GM23248 (cell line): ENCODE measurements around the gene SNX15. TPM values are rescaled to one million over a fixed set of nuclear protein-coding genes. Genes with fewer than 3 reads are reported as not detected.

Experiments used
- DNase-seq: peaks from one replicate; pipeline ENCODE4 v3.0.0-alpha.2; 2015
- H2AFZ ChIP-seq: fragments of 200-600 bp; sonication (generic); 2 replicates; pipeline ENCODE4 v1.6.1; 2016; ENCODE audit warnings: antibody characterized with exemption
- H3F3A ChIP-seq: fragments of 200-600 bp; sonication (generic); 2 replicates; pipeline ENCODE4 v1.6.1; 2016; ENCODE audit warnings: mild to moderate bottlenecking, antibody characterized with exemption, mixed run types; ENCODE audit not compliant: insufficient read depth
- H3K27ac ChIP-seq: fragments of 200-600 bp; sonication (generic); 2 replicates; pipeline ENCODE4 v1.5.1; 2016; ENCODE audit warnings: mild to moderate bottlenecking
- H3K27me3 ChIP-seq: fragments of 200-600 bp; sonication (generic); replicated peaks from 2 replicates; pipeline ENCODE4 v1.6.1; 2016; ENCODE audit warnings: mild to moderate bottlenecking; ENCODE audit not compliant: insufficient read depth
- H3K36me3 ChIP-seq: fragments of 200-600 bp; sonication (generic); 2 replicates; pipeline ENCODE4 v1.6.1; 2016; ENCODE audit warnings: low read depth, mild to moderate bottlenecking
- H3K4me1 ChIP-seq: fragments of 200-600 bp; sonication (generic); 2 replicates; pipeline ENCODE4 v1.6.1; 2016; ENCODE audit warnings: mild to moderate bottlenecking; ENCODE audit not compliant: insufficient read depth
- H3K4me2 ChIP-seq: fragments of 200-600 bp; sonication (generic); one replicate; pipeline ENCODE4 v1.6.1; 2016; ENCODE audit warnings: mild to moderate bottlenecking; ENCODE audit not compliant: unreplicated experiment
- H3K4me3 ChIP-seq: fragments of 200-600 bp; sonication (generic); 2 replicates; pipeline ENCODE4 v1.5.1; 2016; ENCODE audit warnings: mild to moderate bottlenecking
- H3K79me2 ChIP-seq: fragments of 200-600 bp; sonication (generic); 2 replicates; pipeline ENCODE4 v1.6.1; 2016; ENCODE audit warnings: mild to moderate bottlenecking; ENCODE audit not compliant: insufficient read depth
- H3K9ac ChIP-seq: fragments of 200-600 bp; sonication (generic); 2 replicates; pipeline ENCODE4 v1.6.1; 2016; ENCODE audit warnings: mild to moderate bottlenecking
- H3K9me2 ChIP-seq: fragments of 200-600 bp; sonication (generic); 2 replicates; pipeline ENCODE4 v1.6.1; 2016; ENCODE audit warnings: mixed run types, mild to moderate bottlenecking, moderate library complexity; ENCODE audit not compliant: insufficient read depth
- H3K9me3 ChIP-seq: fragments of 200-600 bp; sonication (generic); one replicate; pipeline ENCODE4 v1.6.1; 2017; ENCODE audit warnings: low read depth
- H4K20me1 ChIP-seq: fragments of 200-600 bp; sonication (generic); 2 replicates; pipeline ENCODE4 v1.6.0; 2016; ENCODE audit not compliant: insufficient read depth
- EZH2 ChIP-seq: fragments of 200-600 bp; sonication (generic); IDR thresholded peaks from 2 replicates; pipeline ENCODE4 v1.6.1; 2018; ENCODE audit warnings: antibody characterized with exemption, mild to moderate bottlenecking; ENCODE audit not compliant: insufficient read depth, poor library complexity, severe bottlenecking
- EZH2phosphoT487 ChIP-seq: fragments of 200-600 bp; sonication (generic); IDR thresholded peaks from 2 replicates; pipeline ENCODE4 v1.6.1; 2018; ENCODE audit warnings: antibody characterized with exemption, moderate library complexity, mild to moderate bottlenecking, low read depth; ENCODE audit not compliant: insufficient read depth
- WGBS, 2 experiments: methylation state at CpG; one replicate each; pipeline ENCODE4 v1.1.6; 2015 to 2017; ENCODE audit warnings: low lambda C conversion rate in 2 of 2, low coverage in 1 of 2; ENCODE audit errors: missing lambda C conversion rate in 2 of 2; 5-methylcytosine and 5-hydroxymethylcytosine counted together
- in situ Hi-C: fragments of 300-500 bp; cut with MboI; formaldehyde crosslinking; loops from 2 replicates; pipeline ENCODE4 v1.15.0; 2020
- polyA plus RNA-seq: library from polyadenylated mRNA; unstranded; fragments of >200 nt; fragmentation: Nextera tagmentation; extraction: Ambion mirVana; gene quantifications from 2 replicates; pipeline ENCODE4 v1.2.1, GENCODE V29; 2016
- total RNA-seq: library from RNA; depleted of rRNA; stranded (reverse); fragments of >200 nt; shearing (Covaris generic); gene quantifications from 2 replicates; pipeline ENCODE4 v1.2.3, GENCODE V29; 2014

The SNX15 gene
- total and polyA plus RNA-seq, 2 experiments from 2014 or later = 17.2 to 17.5 TPM

DNA sequence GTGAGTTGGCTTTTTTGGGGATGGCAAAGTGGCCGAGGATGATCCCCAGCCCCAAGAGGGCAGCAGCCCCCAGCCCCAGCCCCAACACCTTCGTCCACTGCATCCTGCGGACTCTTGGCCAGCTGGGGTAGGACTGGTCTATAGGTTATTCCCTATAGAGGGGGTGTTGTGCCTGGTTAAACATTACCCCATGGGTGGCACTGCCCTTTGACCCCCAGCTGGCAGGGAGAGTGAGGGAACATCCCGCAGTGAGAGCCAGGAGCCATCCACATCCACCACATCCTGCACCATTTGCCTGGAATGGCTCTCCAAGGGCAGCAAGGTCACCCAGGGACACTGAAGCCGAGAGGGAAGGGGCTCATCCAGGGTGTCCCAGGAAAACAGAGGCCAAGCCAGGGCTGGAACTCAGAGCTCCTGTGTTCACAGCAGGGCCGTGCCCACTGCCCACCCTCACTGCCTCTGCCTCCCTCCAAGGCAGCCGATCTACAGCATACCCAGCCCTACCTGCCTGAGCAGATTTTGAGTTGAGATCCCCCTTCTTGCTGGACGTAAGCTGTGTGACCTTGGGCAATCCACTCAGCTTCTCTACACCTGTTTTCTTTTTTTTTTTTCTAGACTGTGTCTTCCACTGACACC lies 31.3 kb downstream of the SNX15 start, which contains the start of gene NAALADL1:
NAALADL1 (minus strand) TSS at position 135 of the 636 bp plus-strand sequence; CDS start at position 103, 32 bp downstream.
- H2AFZ ChIP-seq = no peak within 1 kb of the TSS
- no peaks in the 10 kb centered on the region for H4K20me1 ChIP-seq
- no peaks in the 10 kb centered on the region for H3K9me2 ChIP-seq
- H3K4me2 ChIP-seq = no peak within 1 kb of the TSS
- no peaks in the 10 kb centered on the region for H3K79me2 ChIP-seq
- H3K9me3 ChIP-seq = no peaks in the 10 kb centered on the region
- no peak for DNase-seq
- WGBS, 2 experiments = 53 to 64% methylated on average over 8 of the region's 8 CpGs
- no peak within 1 kb of the TSS for H3K9ac ChIP-seq
- TF ChIP-seq EZH2 (no peak), EZH2phosphoT487 (no peak)
- H3K4me3 ChIP-seq = no peak within 1 kb of the TSS
- no peaks in the 10 kb centered on the region for H3K27me3 ChIP-seq
- H3K36me3 ChIP-seq = no peaks in the 10 kb centered on the region
- no peak within 1 kb of the TSS for H3K27ac ChIP-seq
- in situ Hi-C loops = no loop called here
- H3F3A ChIP-seq = no peaks in the 10 kb centered on the region
- no peaks in the 10 kb centered on the region for H3K4me1 ChIP-seq

DNA sequence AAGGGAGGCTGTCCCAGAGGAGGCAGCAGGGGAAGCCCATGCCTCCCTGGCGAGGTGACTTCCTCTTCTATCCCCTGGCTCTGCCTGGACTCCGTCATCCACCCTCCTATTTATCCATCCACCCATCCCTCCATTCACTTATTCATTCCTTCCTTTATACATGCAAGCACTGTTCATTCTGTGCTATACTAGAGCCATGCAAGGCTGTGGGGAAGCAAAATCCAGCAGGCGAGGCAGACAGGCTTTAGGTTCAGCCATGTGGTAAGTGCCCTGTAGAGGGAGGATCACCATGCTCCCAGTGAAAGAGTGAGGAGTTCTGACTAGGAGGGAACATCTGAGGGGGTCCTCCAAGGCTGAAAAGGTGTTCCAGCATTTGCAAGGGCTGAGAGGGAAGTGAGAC lies 32.3 kb downstream of the SNX15 start:
- in situ Hi-C loops = no loop called here
- Histone ChIP-seq H4K20me1 (no peaks in the 10 kb centered on the region), H3K79me2 (no peaks in the 10 kb centered on the region), H3F3A (no peaks in the 10 kb centered on the region), H3K27ac (no peak overlapping the region), H3K27me3 (no peaks in the 10 kb centered on the region), H3K4me1 (no peaks in the 10 kb centered on the region), H3K4me3 (no peak overlapping the region), H2AFZ (no peak overlapping the region), H3K36me3 (no peaks in the 10 kb centered on the region), H3K9me3 (no peaks in the 10 kb centered on the region), H3K4me2 (no peak overlapping the region), H3K9ac (no peak overlapping the region), H3K9me2 (no peaks in the 10 kb centered on the region)
- TF ChIP-seq EZH2 (no peak), EZH2phosphoT487 (no peak)
- no peak for DNase-seq
- 13 to 28% methylated on average over 3 of the region's 3 CpGs for WGBS, 2 experiments

DNA sequence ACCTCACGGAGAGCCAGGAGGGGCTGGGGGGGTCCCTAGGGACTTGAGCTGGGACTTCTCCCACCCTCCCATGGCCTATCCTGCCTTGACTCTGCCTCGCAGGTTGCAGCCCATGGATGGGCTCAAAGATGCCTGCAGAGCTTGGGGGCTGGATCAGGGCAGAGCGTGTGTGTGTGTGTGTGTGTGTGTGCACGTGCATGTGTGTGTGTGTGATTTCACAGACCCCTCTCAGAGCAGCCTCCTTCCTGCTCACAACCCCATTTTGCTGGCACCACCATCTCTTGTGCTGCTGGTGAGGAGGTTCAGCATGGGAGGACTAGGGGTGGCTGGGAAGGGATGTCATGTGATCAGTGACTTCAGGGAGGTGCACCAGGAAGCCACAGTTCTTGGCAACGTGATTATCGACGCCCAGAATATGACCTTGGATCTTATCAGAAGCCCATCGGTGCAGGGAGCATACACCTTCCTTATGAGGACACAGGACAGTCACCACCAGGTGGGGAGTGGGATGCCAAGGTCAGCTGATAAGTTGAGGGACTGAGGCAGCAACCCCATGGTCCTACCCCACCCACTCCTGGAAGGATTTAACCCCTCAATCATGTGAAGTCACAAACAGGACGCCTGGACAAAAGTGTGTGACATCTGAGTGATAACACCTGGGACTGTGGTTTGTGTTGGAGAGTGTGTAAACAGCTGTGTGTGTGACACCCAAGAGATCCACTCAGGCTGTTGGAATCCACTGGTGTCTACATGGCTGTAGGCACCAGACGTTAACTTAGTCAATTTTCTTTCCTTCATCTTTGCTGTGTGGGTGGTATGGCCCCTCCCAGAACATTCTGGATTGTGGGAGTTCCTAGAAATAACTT lies 33.0 kb downstream of the SNX15 start:
- H3K4me3 ChIP-seq = no peak overlapping the region
- TF ChIP-seq EZH2phosphoT487 (no peak), EZH2 (no peak)
- no peaks in the 10 kb centered on the region for H3K4me1 ChIP-seq
- H3K4me2 ChIP-seq = no peak overlapping the region
- H3F3A ChIP-seq = no peaks in the 10 kb centered on the region
- in situ Hi-C loops = no loop called here
- no peaks in the 10 kb centered on the region for H3K36me3 ChIP-seq
- H3K9me2 ChIP-seq = no peaks in the 10 kb centered on the region
- no peaks in the 10 kb centered on the region for H4K20me1 ChIP-seq
- 51 to 52% methylated on average over 10 of the region's 10 CpGs for WGBS, 2 experiments
- no peak overlapping the region for H2AFZ ChIP-seq
- H3K27me3 ChIP-seq = no peaks in the 10 kb centered on the region
- peak; percentile 20 for DNase-seq
- H3K9ac ChIP-seq = no peak overlapping the region
- no peaks in the 10 kb centered on the region for H3K9me3 ChIP-seq
- no peak overlapping the region for H3K27ac ChIP-seq
- H3K79me2 ChIP-seq = no peaks in the 10 kb centered on the region

DNA sequence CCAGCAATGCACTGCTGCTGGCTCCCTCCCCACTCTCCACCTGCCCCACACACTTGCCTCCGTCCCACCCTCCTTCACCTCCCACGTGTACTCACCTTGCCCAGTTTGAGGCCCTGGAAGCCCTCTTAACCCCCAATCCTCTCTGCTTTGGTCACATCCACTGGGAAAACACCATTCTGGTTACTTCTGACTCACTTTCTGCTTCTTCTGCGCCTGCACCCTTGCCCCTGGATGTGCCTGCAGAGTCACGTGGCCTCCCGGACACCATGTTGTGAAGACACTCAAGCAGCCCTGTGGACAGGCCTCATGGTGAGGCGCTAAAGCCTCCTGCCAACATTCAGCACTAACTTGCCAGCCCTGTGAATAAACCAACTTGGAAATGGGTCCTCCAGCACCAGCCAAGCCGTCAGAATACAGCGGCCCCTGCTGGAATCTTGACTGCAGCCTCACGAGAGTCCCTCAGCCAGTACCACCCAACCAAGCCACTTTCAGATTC lies 33.7 kb downstream of the SNX15 start:
- Histone ChIP-seq H3K9ac (no peak overlapping the region), H3K9me3 (no peaks in the 10 kb centered on the region), H4K20me1 (no peaks in the 10 kb centered on the region), H3K27ac (no peak overlapping the region), H3K9me2 (no peaks in the 10 kb centered on the region), H3K4me2 (no peak overlapping the region), H3K36me3 (no peaks in the 10 kb centered on the region), H3K79me2 (no peaks in the 10 kb centered on the region), H3K4me3 (no peak overlapping the region), H2AFZ (no peak overlapping the region), H3K27me3 (no peaks in the 10 kb centered on the region), H3F3A (no peaks in the 10 kb centered on the region), H3K4me1 (no peaks in the 10 kb centered on the region)
- TF ChIP-seq EZH2phosphoT487 (no peak), EZH2 (no peak)
- in situ Hi-C loops = no loop called here
- peak; percentile 48 for DNase-seq
- 52 to 53% methylated on average over 9 of the region's 9 CpGs for WGBS, 2 experiments
